A549 (cell line): Measurements from ENCODE around the gene USP25. TPM values are rescaled to one million over a fixed set of nuclear protein-coding genes. Genes with fewer than 3 reads are reported as not detected.
A peak's percentile ranks its signal among the peaks of the same experiment; 100 is the strongest.

Experiments used
- ATAC-seq, 2 experiments: fragments of 200-7000 bp in 1 of 2; fragments of >200 bp in 1 of 2; cut with Nextera tagmentation in 1 of 2; cut with Tn5 transposase in 1 of 2; 3 replicates each; pipeline versions ENCODE4 v1.8.0 to v1.9.1; 2018 to 2020; ENCODE audit warnings: mild to moderate bottlenecking in 1 of 2, moderate library complexity in 1 of 2
- CTCF ChIA-PET: fragments of 300-600 bp; sonication (Branson Sonifier 250); formaldehyde crosslinking; extraction: SDS; loops from one replicate; lab custom pipeline; 2021; ENCODE audit warnings: antibody characterized with exemption, inconsistent platforms; lab: Yijun Ruan, JAX
- POLR2A ChIA-PET: fragments of 350-600 bp; formaldehyde crosslinking; extraction: SDS; loops from one replicate; lab custom pipeline; 2021; ENCODE audit warnings: antibody characterized with exemption, inconsistent platforms; lab: Yijun Ruan, JAX
- DNase-seq, 2 experiments: peaks; one replicate each; pipeline versions ENCODE4 v3.0.0 to v3.0.0-alpha.2; 2011 to 2016; ENCODE audit warnings: low read depth in 1 of 2, low spot score in 1 of 2
- FAIRE-seq: peaks from 2 replicates; lab custom pipeline; 2011; peaks lifted over from hg19 to GRCh38; lab: Jason Lieb, UNC
- H3K27ac ChIP-seq, 2 experiments: fragments of >200 bp; sonication (Bioruptor Twin); formaldehyde crosslinking; 3 replicates each; pipeline ENCODE4 v1.5.1; 2016 to 2017
- H3K4me1 ChIP-seq: fragments of >200 bp; sonication (Bioruptor Twin); formaldehyde crosslinking; 3 replicates; pipeline ENCODE4 v1.6.1; 2016
- H3K4me2 ChIP-seq: fragments of >200 bp; sonication (Bioruptor Twin); formaldehyde crosslinking; 3 replicates; pipeline ENCODE4 v1.6.1; 2016
- H3K4me3 ChIP-seq: fragments of >200 bp; sonication (Bioruptor Twin); formaldehyde crosslinking; 3 replicates; pipeline ENCODE4 v1.5.1; 2016
- H3K9me3 ChIP-seq: fragments of >200 bp; sonication (Bioruptor Twin); formaldehyde crosslinking; 3 replicates; pipeline ENCODE4 v1.6.1; 2016
- CEBPB ChIP-seq, 2 experiments: fragments of >200 bp in 1 of 2; sonication (Bioruptor Twin) in 1 of 2; formaldehyde crosslinking in 1 of 2; IDR thresholded peaks; 2 replicates each; pipeline ENCODE4 v1.6.1; 2012 to 2016
- CHD2 ChIP-seq: fragments of 150-350 bp; IDR thresholded peaks from 2 replicates; pipeline ENCODE4 v1.6.1; 2014; ENCODE audit warnings: low read length; ENCODE audit not compliant: partially characterized antibody
- EHF ChIP-seq: fragments of 250-450 bp; sonication (Bioruptor Pico); IDR thresholded peaks from 2 replicates; pipeline ENCODE4 v1.5.0; 2020; ENCODE audit warnings: mild to moderate bottlenecking
- EP300 ChIP-seq, 2 experiments: fragments of >200 bp; sonication (Bioruptor Twin); formaldehyde crosslinking; IDR thresholded peaks; 2 replicates in 1 of 2; 3 replicates in 1 of 2; pipeline ENCODE4 v1.6.1; 2016 to 2017
- FOSL2 ChIP-seq, 2 experiments: fragments of 450-650 bp in 1 of 2; fragments of >200 bp in 1 of 2; sonication (Bioruptor Twin) in 1 of 2; formaldehyde crosslinking; IDR thresholded peaks; 2 replicates each; pipeline versions ENCODE4 v1.5.0 to v1.6.1; 2016 to 2020; ENCODE audit warnings: mild to moderate bottlenecking in 1 of 2, moderate library complexity in 1 of 2
- FOXS1 ChIP-seq: fragments of 250-450 bp; sonication (Bioruptor Pico); IDR thresholded peaks from 2 replicates; pipeline ENCODE4 v1.5.0; 2020; ENCODE audit warnings: mild to moderate bottlenecking, moderate library complexity
- HOXA7 ChIP-seq: fragments of 250-450 bp; sonication (Bioruptor Pico); IDR thresholded peaks from 2 replicates; pipeline ENCODE4 v1.5.0; 2020; ENCODE audit warnings: mild to moderate bottlenecking, moderate library complexity
- JUN ChIP-seq, 2 experiments: fragments of >200 bp; sonication (Bioruptor Twin); formaldehyde crosslinking; IDR thresholded peaks; 2 replicates in 1 of 2; 3 replicates in 1 of 2; pipeline ENCODE4 v1.6.1; 2016 to 2017
- JUNB ChIP-seq: fragments of >200 bp; sonication (Bioruptor Twin); formaldehyde crosslinking; IDR thresholded peaks from 2 replicates; pipeline ENCODE4 v1.6.1; 2016
- KDM1A ChIP-seq: fragments of 200-600 bp; sonication (generic); IDR thresholded peaks from 2 replicates; pipeline ENCODE4 v1.6.1; 2016; ENCODE audit warnings: low read depth, mild to moderate bottlenecking
- MAFK ChIP-seq: fragments of 450-650 bp; IDR thresholded peaks from 2 replicates; pipeline ENCODE4 v1.6.1; 2014; ENCODE audit not compliant: partially characterized antibody
- MAZ ChIP-seq: fragments of 150-350 bp; IDR thresholded peaks from 2 replicates; pipeline ENCODE4 v1.6.1; 2014; ENCODE audit warnings: antibody characterized with exemption, low read depth, low read length, borderline replicate concordance
- NFE2L2 ChIP-seq: fragments of 150-350 bp; conservative IDR thresholded peaks from 2 replicates; pipeline ENCODE4 v1.6.1; 2014; ENCODE audit warnings: low read length
- NR3C1 ChIP-seq: fragments of >200 bp; sonication (Bioruptor Twin); formaldehyde crosslinking; IDR thresholded peaks from 3 replicates; pipeline ENCODE4 v1.6.1; 2017
- PHF8 ChIP-seq: fragments of 200-600 bp; sonication (generic); IDR thresholded peaks from 2 replicates; pipeline ENCODE4 v1.6.1; 2016; ENCODE audit warnings: low read depth, mild to moderate bottlenecking, antibody characterized with exemption, moderate library complexity, borderline replicate concordance
- POLR2AphosphoS2 ChIP-seq: conservative IDR thresholded peaks from 2 replicates; pipeline ENCODE4 v1.6.1; 2012; ENCODE audit warnings: low read length, improper control_type of control experiment, inconsistent platforms
- RAD21 ChIP-seq, 2 experiments: fragments of >200 bp in 1 of 2; sonication (Bioruptor Twin) in 1 of 2; formaldehyde crosslinking in 1 of 2; IDR thresholded peaks in 1 of 2; conservative IDR thresholded peaks in 1 of 2; 2 replicates in 1 of 2; 3 replicates in 1 of 2; pipeline ENCODE4 v1.6.1; 2012 to 2018; ENCODE audit warnings: inconsistent platforms in 1 of 2
- RNF2 ChIP-seq: fragments of 200-600 bp; sonication (generic); IDR thresholded peaks from 2 replicates; pipeline ENCODE4 v1.6.1; 2016; ENCODE audit warnings: low read depth, mild to moderate bottlenecking, antibody characterized with exemption, moderate library complexity, borderline replicate concordance
- TFCP2L1 ChIP-seq: fragments of 250-450 bp; sonication (Bioruptor Pico); IDR thresholded peaks from 2 replicates; pipeline ENCODE4 v1.5.0; 2021; ENCODE audit warnings: mild to moderate bottlenecking
- TP53 ChIP-seq: fragments of 250-450 bp; sonication (Bioruptor Pico); IDR thresholded peaks from 2 replicates; pipeline ENCODE4 v1.5.0; 2021; ENCODE audit warnings: mild to moderate bottlenecking, moderate library complexity
- ZNF302 ChIP-seq: fragments of 250-450 bp; sonication (Bioruptor Pico); IDR thresholded peaks from 2 replicates; pipeline ENCODE4 v1.9.0; 2021; ENCODE audit warnings: inconsistent platforms, mild to moderate bottlenecking, moderate library complexity
- ZSCAN20 ChIP-seq: fragments of 250-450 bp; sonication (Bioruptor Pico); IDR thresholded peaks from 2 replicates; pipeline ENCODE4 v1.8.0; 2022; ENCODE audit warnings: mild to moderate bottlenecking, moderate library complexity
- WGBS: methylation state at CpG from one replicate; pipeline ENCODE4 v1.1.6; 2017; ENCODE audit errors: missing lambda C conversion rate; 5-methylcytosine and 5-hydroxymethylcytosine counted together
- polyA plus RNA-seq, 4 experiments: library from polyadenylated mRNA; depleted of rRNA in 3 of 4; stranded (reverse); fragments of >200 nt; fragmentation: RNase III in 1 of 4; extraction: RNeasy Plus Mini Kit Qiagen cat#74134 plus additional on column Dnase treatment in 1 of 4; gene quantifications; 2 replicates in 3 of 4; 3 replicates in 1 of 4; pipeline ENCODE4 v1.2.3, GENCODE V29; 2011 to 2017
- TF ChIP-seq, protein P1 (sequence below): fragments of 250-450 bp; sonication (Bioruptor Pico); IDR thresholded peaks from 2 replicates; pipeline ENCODE4 v1.5.0; 2020; ENCODE audit warnings: low read depth, mild to moderate bottlenecking, moderate library complexity
- TF ChIP-seq, protein P2 (sequence below): IDR thresholded peaks from 2 replicates; pipeline ENCODE4 v1.6.1; 2012
- TF ChIP-seq, protein P3 (sequence below): fragments of >200 bp; sonication (Bioruptor Twin); formaldehyde crosslinking; IDR thresholded peaks from 2 replicates; pipeline ENCODE4 v1.6.1; 2016
- TF ChIP-seq, protein P4 (sequence below): fragments of >200 bp; sonication (Bioruptor Twin); formaldehyde crosslinking; IDR thresholded peaks from 3 replicates; pipeline ENCODE4 v1.6.1; 2016
- TF ChIP-seq, protein P5 (sequence below): IDR thresholded peaks from 2 replicates; pipeline ENCODE4 v1.6.1; 2012; ENCODE audit warnings: low read depth, borderline replicate concordance

USP25 gene
- polyA plus RNA-seq, 2 of the 4 experiments (the other 2 are of a cell fraction): 15.3 to 33.5 TPM

DNA sequence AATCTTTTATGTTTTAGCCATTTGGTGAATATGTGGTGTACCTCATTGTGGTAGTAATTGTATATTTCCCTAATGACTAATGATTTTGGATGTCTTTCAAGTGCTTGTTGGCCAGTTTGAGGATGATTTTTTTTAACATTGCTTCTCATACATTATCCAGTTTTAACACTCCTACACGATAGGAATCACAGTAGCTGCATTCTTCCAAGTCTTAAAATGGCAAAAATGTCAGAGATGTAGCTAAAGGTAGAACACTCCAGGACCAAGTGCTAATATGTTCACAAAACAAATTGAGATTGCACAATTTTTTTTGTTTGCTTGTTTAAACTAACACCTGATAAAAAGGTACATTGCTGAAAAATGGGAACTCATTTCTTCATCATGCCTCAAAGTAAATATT is 11.7 kb downstream of the USP25 start:
- 36% methylated on average over 1 of the region's 1 CpG for WGBS
- peaks cover 63% of the 10 kb centered on the region for H3K4me1 ChIP-seq
- H3K27ac ChIP-seq: peak overlapping the region; percentile 27 to 34; a peak in 3 of 6 replicates
- no peak for DNase-seq
- ChIA-PET POLR2A (no interaction called here), CTCF (no interaction called here)
- H3K4me2 ChIP-seq: peak overlapping the region; percentile 78
- FAIRE-seq: no peak
- no peak for ATAC-seq
- no peak for TF ChIP-seq EHF (CRISPR knock-in tag)
- TF ChIP-seq, protein P1, sequence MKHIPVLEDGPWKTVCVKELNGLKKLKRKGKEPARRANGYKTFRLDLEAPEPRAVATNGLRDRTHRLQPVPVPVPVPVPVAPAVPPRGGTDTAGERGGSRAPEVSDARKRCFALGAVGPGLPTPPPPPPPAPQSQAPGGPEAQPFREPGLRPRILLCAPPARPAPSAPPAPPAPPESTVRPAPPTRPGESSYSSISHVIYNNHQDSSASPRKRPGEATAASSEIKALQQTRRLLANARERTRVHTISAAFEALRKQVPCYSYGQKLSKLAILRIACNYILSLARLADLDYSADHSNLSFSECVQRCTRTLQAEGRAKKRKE (CRISPR knock-in tag): no peak
- no peak for TF ChIP-seq JUN (IDR thresholded peaks at IDR 0.05)
- TF ChIP-seq, protein P2, sequence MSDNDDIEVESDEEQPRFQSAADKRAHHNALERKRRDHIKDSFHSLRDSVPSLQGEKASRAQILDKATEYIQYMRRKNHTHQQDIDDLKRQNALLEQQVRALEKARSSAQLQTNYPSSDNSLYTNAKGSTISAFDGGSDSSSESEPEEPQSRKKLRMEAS: no peak
- TF ChIP-seq FOSL2 (IDR thresholded peaks at IDR 0.05): no peak
- TF ChIP-seq FOSL2 (CRISPR knock-in tag; IDR thresholded peaks at IDR 0.05): no peak
- TF ChIP-seq CEBPB (IDR thresholded peaks at IDR 0.05): no peak
- no peak for TF ChIP-seq TP53
- no peak for TF ChIP-seq POLR2AphosphoS2
- TF ChIP-seq MAFK: no peak
- TF ChIP-seq FOXS1: no peak
- TF ChIP-seq ZSCAN20 (CRISPR knock-in tag): no peak
- TF ChIP-seq MAZ: no peak
- TF ChIP-seq KDM1A: no peak
- no peak for TF ChIP-seq HOXA7
- H3K9me3 ChIP-seq: no peaks in the 10 kb centered on the region
- no peak overlapping the region for H3K4me3 ChIP-seq

DNA sequence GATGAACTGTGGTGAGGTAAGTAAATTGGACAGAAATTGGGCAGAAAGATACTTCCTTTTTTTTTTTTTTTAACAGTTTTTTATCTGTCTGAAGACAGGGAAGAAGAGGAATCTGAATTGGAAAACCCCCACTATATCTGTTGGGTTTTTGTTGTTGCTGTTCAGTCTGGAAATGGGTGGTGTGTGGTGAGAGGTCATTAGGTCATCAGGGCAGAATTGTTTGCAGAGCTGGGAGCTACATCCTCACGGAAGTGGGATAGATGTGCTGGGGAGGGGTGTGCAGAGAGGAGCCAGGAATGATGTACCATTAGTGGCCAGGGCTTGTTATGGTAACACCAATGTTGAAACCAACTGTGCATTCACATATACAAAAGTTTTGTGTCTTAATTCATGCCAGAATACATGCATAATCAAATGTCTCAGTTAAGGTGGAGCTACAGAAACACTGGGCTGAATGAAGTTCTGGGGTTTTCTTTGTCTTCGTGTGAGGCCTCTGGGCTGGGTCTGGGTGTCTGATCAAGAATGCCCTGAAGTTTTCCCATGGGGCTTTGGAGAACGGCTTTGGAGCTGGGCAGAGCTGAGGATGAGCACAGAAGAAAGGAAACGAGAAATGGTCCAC is 12.4 kb downstream of the USP25 start:
- Histone ChIP-seq H3K4me2 (peak overlapping the region; percentile 78), H3K4me3 (no peak overlapping the region), H3K27ac (peak overlapping the region; percentile 27 to 30; a peak in 4 of 6 replicates), H3K9me3 (no peaks in the 10 kb centered on the region), H3K4me1 (peaks cover 57% of the 10 kb centered on the region)
- DNase-seq (no peak), FAIRE-seq (no peak), ATAC-seq (peak in 1 of 2 experiments; percentile 66; a peak in 3 of 6 replicates)
- 58% methylated on average over 4 of the region's 4 CpGs for WGBS
- ChIA-PET CTCF (interaction anchor here (0.6 to 1.0 kb wide), 2 partner anchors 9 to 18 kb away, joined by 3 read pairs; no protein-coding TSS in a partner anchor), POLR2A (no interaction called here)
- TF ChIP-seq EP300 (IDR thresholded peaks at IDR 0.05): no peak
- TF ChIP-seq, protein P3, sequence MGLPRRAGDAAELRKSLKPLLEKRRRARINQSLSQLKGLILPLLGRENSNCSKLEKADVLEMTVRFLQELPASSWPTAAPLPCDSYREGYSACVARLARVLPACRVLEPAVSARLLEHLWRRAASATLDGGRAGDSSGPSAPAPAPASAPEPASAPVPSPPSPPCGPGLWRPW: no peak
- no peak for TF ChIP-seq TFCP2L1 (CRISPR knock-in tag)
- no peak for TF ChIP-seq CHD2
- TF ChIP-seq ZNF302 (CRISPR knock-in tag): no peak
- no peak for TF ChIP-seq PHF8
- no peak for TF ChIP-seq RAD21 (conservative IDR thresholded peaks at IDR 0.05 in 1 of 2, IDR thresholded peaks at IDR 0.05 in 1 of 2)

DNA sequence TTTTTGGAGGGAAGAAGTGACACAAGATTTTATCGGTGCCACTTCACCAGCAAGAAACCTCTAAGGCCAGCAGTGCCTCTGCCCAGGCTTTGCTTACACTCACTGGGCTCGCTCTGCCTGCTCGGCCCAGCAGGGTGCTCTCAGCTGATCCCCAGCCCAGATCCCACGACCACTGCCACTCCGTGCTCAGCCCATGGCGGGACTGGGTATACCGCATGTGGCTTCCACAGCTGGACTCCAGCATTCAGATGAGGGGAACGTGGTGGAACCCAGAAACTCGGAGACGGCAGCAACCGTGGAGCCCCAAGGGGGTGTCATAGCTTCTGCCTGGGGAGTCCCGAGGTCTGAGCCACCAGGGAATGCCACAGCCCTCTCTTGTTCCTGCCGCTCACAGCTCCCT is 12.9 kb downstream of the USP25 start:
- FAIRE-seq (no peak), ATAC-seq (peak; percentile 37 to 66; a peak in 3 of 6 replicates), DNase-seq (no peak)
- no peaks in the 10 kb centered on the region for H3K9me3 ChIP-seq
- H3K4me2 ChIP-seq: peak overlapping the region; percentile 78
- ChIA-PET POLR2A (no interaction called here), CTCF (interaction anchor here (0.6 to 1.0 kb wide), 2 partner anchors 10 to 17 kb away, joined by 3 read pairs; no protein-coding TSS in a partner anchor)
- peaks cover 54% of the 10 kb centered on the region for H3K4me1 ChIP-seq
- peak overlapping the region; percentile 22 to 30; a peak in 4 of 6 replicates for H3K27ac ChIP-seq
- 93% methylated on average over 2 of the region's 13 CpGs for WGBS
- H3K4me3 ChIP-seq: no peak overlapping the region
- TF ChIP-seq JUN (IDR thresholded peaks at IDR 0.05) (no peak), NR3C1 (no peak), RNF2 (no peak), NFE2L2 (no peak), JUNB (no peak)
- TF ChIP-seq, protein P4, sequence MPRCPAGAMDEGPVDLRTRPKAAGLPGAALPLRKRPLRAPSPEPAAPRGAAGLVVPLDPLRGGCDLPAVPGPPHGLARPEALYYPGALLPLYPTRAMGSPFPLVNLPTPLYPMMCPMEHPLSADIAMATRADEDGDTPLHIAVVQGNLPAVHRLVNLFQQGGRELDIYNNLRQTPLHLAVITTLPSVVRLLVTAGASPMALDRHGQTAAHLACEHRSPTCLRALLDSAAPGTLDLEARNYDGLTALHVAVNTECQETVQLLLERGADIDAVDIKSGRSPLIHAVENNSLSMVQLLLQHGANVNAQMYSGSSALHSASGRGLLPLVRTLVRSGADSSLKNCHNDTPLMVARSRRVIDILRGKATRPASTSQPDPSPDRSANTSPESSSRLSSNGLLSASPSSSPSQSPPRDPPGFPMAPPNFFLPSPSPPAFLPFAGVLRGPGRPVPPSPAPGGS: no peak
- TF ChIP-seq, protein P5, sequence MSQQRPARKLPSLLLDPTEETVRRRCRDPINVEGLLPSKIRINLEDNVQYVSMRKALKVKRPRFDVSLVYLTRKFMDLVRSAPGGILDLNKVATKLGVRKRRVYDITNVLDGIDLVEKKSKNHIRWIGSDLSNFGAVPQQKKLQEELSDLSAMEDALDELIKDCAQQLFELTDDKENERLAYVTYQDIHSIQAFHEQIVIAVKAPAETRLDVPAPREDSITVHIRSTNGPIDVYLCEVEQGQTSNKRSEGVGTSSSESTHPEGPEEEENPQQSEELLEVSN: no peak
